ENCODE measurements around the gene PHEX. TPM values are rescaled to one million over a fixed set of nuclear protein-coding genes. Genes with fewer than 3 reads are reported as not detected.

Gene PHEX
- total RNA-seq, 1 experiment from 2014 or later, result 0.27 TPM

- no peak overlapping the region for H3K27ac ChIP-seq (ENCODE audit: low read depth, low read length)
- no peaks in the 10 kb centered on the region for H3K4me1 ChIP-seq (ENCODE audit: control insufficient read depth in 1 of 2, insufficient read depth in 2 of 2, low read length in 2 of 2)
- BruUV-seq (replicated peaks), result no TSS peak
- RAD21 ChIA-PET (ENCODE audit: low non-redundant PET in 1 of 2, low total read pairs in 2 of 2, uncharacterized antibody in 2 of 2, unreplicated experiment in 2 of 2), result no interaction called here
- ATAC-seq, result no peak
- H4K20me1 ChIP-seq (ENCODE audit: insufficient read depth), result no peaks in the 10 kb centered on the region
- POLR2A ChIA-PET, result no interaction called here
- no peaks in the 10 kb centered on the region for H3K9me3 ChIP-seq (ENCODE audit: control insufficient read depth in 1 of 2, insufficient read depth in 1 of 2, low read depth in 1 of 2, low read length in 2 of 2)
- TF ChIP-seq RAD21 (IDR thresholded peaks at IDR 0.05; ENCODE audit: low read depth) (no peak), ELF1 (IDR thresholded peaks at IDR 0.05; ENCODE audit: borderline replicate concordance, low read depth) (no peak), SRF (IDR thresholded peaks at IDR 0.05; ENCODE audit: low read depth) (no peak), FOSL1 (IDR thresholded peaks at IDR 0.05; ENCODE audit: low read depth) (no peak), ATF3 (IDR thresholded peaks at IDR 0.05) (no peak), YY1 (IDR thresholded peaks at IDR 0.05; ENCODE audit: extremely low read depth, insufficient replicate concordance, low read depth, low read length) (no peak), CTCF (IDR thresholded peaks at IDR 0.05 in 2 of 3, conservative IDR thresholded peaks at IDR 0.05 in 1 of 3; ENCODE audit: borderline replicate concordance in 1 of 3, insufficient read depth in 1 of 3, low read depth in 2 of 3, low read length in 2 of 3) (no peak), EZH2 (IDR thresholded peaks at IDR 0.05) (no peak), SP1 (IDR thresholded peaks at IDR 0.05; ENCODE audit: low read depth) (no peak), JUND (IDR thresholded peaks at IDR 0.05) (no peak), REST (IDR thresholded peaks at IDR 0.05; ENCODE audit: low read depth) (no peak), CBX3 (IDR thresholded peaks at IDR 0.05; ENCODE audit: low read depth) (no peak), ZNF274 (IDR thresholded peaks at IDR 0.05; ENCODE audit: low read depth, low read length) (no peak), CEBPB (IDR thresholded peaks at IDR 0.05; ENCODE audit: low read depth) (no peak), ZBTB33 (IDR thresholded peaks at IDR 0.05; ENCODE audit: extremely low read depth, insufficient replicate concordance, low read length) (no peak), EGR1 (IDR thresholded peaks at IDR 0.05; ENCODE audit: low read depth) (no peak), POLR2AphosphoS5 (IDR thresholded peaks at IDR 0.05; ENCODE audit: low read depth, low read length) (no peak), MAX (IDR thresholded peaks at IDR 0.05) (no peak), TCF7L2 (IDR thresholded peaks at IDR 0.05; ENCODE audit: borderline replicate concordance, extremely low read depth, insufficient read depth, insufficient read length) (no peak)
- no peaks in the 10 kb centered on the region for H3K36me3 ChIP-seq (ENCODE audit: control insufficient read depth in 1 of 2, insufficient read depth in 2 of 2, low read length in 2 of 2)
- no peaks in the 10 kb centered on the region for H3K27me3 ChIP-seq (ENCODE audit: insufficient read depth, low read length)
- no peak overlapping the region for H3K4me3 ChIP-seq (replicated peaks in 1 of 2; ENCODE audit: low read depth in 1 of 2, low read length in 2 of 2)
- H2AFZ ChIP-seq (ENCODE audit: low read depth, low read length, poor library complexity, severe bottlenecking), result no peak overlapping the region
- H3K9me2 ChIP-seq (ENCODE audit: insufficient read depth), result no peaks in the 10 kb centered on the region
- H3K4me2 ChIP-seq (ENCODE audit: low read length), result no peak overlapping the region
- no peak overlapping the region for H3K9ac ChIP-seq (ENCODE audit: low read length)
- DNase-seq (ENCODE audit: low read depth, low spot score), result no peak
- H3K79me2 ChIP-seq (ENCODE audit: insufficient read depth, low read length), result no peaks in the 10 kb centered on the region
- CTCF ChIA-PET, result no interaction called here
- intact Hi-C loops (cut with micrococcal nuclease), result no loop called here
Observed at GRCh38 chrX:22086003-22086402, 53.9 kb downstream of the PHEX start.

Data from HCT116 (cell line).